ES-I3 (cell line): ENCODE data around the gene PTCSC3.
"Not testable (repeated sequence)": the region's sequence is repeated elsewhere in the genome, so short reads cannot be mapped to it uniquely, and the experiment has no call there.

Experiments used
- H3K36me3 ChIP-seq: 2 replicates; pipeline ENCODE4 v1.6.1; 2013; ENCODE audit warnings: mild to moderate bottlenecking, low read length, control low read depth, moderate library complexity; ENCODE audit not compliant: insufficient read depth
- H3K4me1 ChIP-seq: 2 replicates; pipeline ENCODE4 v1.6.1; 2013; ENCODE audit warnings: mild to moderate bottlenecking, control low read depth, low read length; ENCODE audit not compliant: insufficient read depth
- H3K9ac ChIP-seq: 2 replicates; pipeline ENCODE4 v1.6.1; 2013; ENCODE audit warnings: low read depth, mild to moderate bottlenecking, low read length, moderate library complexity
- H3K9me3 ChIP-seq: 2 replicates; pipeline ENCODE4 v1.6.1; 2013; ENCODE audit warnings: mild to moderate bottlenecking, low read length, moderate library complexity; ENCODE audit not compliant: control insufficient read depth, insufficient read depth

Gene PTCSC3

DNA sequence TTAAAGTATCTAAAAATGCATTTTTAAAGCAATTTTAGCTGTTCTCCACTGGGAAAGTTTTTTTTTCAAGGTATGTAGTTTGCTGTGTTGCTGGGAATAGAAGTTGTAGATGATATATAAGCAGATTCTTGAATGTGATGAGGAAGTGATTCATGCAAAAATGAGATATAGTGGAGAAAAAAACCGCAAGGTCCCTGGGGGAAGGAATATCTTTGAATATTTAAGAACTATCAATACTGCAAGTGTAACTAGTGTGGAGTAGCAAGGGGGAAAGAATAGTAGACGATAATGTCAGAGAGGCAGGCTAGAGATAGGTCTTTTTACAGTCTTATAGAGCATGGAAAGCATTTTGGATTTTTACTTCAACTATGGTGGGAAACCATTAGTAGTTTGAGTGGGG lies 42.5 kb downstream of the PTCSC3 start:
- Histone ChIP-seq H3K9me3 (no peaks in the 10 kb centered on the region), H3K4me1 (no peaks in the 10 kb centered on the region), H3K9ac (no peak overlapping the region), H3K36me3 (no peaks in the 10 kb centered on the region)

GRCh38 chr14:36132826-36133225 lies 43.7 kb downstream of the PTCSC3 start:
- Histone ChIP-seq H3K36me3 (no peaks in the 10 kb centered on the region), H3K9me3 (no peaks in the 10 kb centered on the region), H3K9ac (no peak overlapping the region), H3K4me1 (peaks cover 5% of the 10 kb centered on the region; the same call in 1 of the 2 replicates)

DNA sequence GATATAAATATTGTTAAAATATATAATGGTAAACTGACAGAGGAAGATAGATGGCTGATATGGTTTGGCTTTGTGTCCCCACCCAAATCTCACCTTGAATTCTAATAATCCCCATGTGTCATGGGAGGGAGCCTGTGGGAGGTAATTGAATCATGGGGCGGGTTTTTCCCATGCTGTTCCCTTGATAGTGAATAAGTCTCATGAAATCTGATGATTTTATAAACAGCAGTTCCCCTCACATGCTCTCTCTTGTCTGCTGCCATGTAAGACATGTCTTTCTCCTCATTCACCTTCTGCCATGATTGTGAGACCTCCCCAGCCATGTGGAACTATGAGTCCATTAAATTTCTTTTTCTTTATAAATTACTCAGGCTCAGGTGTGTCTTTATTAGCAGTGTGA lies 46.3 kb downstream of the PTCSC3 start:
- no peak overlapping the region for H3K9ac ChIP-seq

GRCh38 chr14:36129181-36129580 lies 47.3 kb downstream of the PTCSC3 start:
- no peak overlapping the region for H3K9ac ChIP-seq
- H3K36me3 ChIP-seq: no peaks in the 10 kb centered on the region
- peaks cover 5% of the 10 kb centered on the region; the same call in 1 of the 2 replicates for H3K4me1 ChIP-seq
- H3K9me3 ChIP-seq: no peaks in the 10 kb centered on the region

More for the DNA sequence above, 46.3 kb downstream of the PTCSC3 start:
- Histone ChIP-seq H3K4me1 (peaks cover 5% of the 10 kb centered on the region; the same call in 1 of the 2 replicates), H3K9me3 (no peaks in the 10 kb centered on the region), H3K36me3 (no peaks in the 10 kb centered on the region)

GRCh38 chr14:36113341-36113740 lies 63.2 kb downstream of the PTCSC3 start:
- Histone ChIP-seq H3K9ac (no peak overlapping the region), H3K36me3 (no peaks in the 10 kb centered on the region), H3K9me3 (no peaks in the 10 kb centered on the region), H3K4me1 (no peaks in the 10 kb centered on the region)

DNA sequence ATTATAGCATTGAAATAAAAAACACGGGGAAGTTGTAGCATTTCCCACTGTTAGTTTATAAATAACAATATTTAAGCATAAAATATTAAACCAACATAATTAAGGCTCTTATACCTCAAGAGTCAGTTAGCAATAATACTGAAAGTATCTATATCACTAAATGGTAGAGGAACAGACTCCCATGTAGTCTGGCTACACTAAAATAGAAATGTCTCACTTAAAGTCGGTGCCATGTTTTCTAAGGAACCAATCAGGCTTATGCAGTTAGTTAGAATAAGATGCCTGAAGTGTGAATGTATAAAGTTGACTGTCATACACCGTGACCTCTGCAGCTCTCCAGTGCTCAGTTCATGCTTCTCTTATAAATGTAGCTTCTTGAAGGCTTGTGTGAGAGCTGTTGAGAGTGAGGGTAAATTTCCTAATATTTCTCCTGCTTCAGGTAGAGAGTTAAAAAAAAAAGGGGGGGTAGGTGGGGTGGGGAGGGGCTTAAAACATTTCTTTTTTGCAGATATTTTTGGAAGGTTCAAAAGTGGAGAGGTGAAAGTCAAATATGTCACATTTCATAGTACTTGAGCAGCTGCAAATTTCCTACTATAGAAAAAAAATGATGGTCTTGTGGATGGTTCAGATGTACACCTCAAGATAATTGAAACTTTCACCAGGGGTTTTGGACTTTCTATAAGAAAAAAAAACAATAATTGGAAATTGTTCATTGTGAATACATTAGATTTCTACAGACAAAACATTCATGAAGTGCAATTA lies 64.5 kb downstream of the PTCSC3 start:
- Histone ChIP-seq H3K36me3 (no peaks in the 10 kb centered on the region), H3K4me1 (no peaks in the 10 kb centered on the region), H3K9ac (no peak overlapping the region), H3K9me3 (no peaks in the 10 kb centered on the region)

GRCh38 chr14:36105401-36105800 lies 71.1 kb downstream of the PTCSC3 start:
- Histone ChIP-seq H3K9me3 (no peaks in the 10 kb centered on the region), H3K9ac (no peak overlapping the region), H3K4me1 (no peaks in the 10 kb centered on the region)

DNA sequence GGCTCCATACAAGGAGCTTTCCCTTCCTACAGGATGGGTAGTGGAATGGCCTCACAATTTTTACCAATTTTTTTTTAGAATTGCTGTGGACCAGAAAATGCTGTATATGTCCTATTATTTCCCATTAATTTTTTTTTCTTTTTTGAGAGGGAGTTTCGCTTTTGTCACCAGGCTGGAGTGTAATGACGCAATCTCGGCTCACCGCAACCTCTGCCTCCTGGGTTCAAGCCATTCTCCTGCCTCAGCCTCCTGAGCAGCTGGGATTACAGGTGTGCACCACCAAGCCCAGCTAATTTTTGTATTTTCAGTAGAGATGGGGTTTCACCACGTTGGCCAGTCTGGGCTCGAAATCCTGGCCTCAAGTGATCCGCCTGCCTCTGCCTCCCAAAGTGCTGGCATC lies 72.3 kb downstream of the PTCSC3 start:
- H3K9me3 ChIP-seq, H3K36me3 ChIP-seq, H3K4me1 ChIP-seq, H3K9ac ChIP-seq: not testable (repeated sequence)

More at GRCh38 chr14:36105401-36105800, 71.1 kb downstream of the PTCSC3 start:
- no peaks in the 10 kb centered on the region for H3K36me3 ChIP-seq

DNA sequence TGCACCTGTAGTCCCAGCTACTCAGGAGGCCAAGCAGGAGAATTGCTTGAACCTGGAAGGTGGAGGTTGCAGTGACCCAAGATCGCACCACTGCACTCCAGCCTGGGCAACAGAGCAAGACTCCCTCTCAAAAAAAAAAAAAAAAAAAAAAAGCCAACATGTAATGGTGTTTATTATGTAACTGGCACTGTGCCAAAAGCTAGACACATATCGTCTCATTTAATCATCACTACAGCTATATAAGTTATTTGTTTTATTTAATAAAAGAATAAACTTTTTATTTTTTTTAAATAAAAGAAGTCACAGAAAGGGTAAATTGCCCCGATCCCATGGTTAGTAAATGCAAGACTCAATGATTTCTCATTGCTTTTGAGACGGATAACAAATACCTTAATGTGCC lies 76.9 kb downstream of the PTCSC3 start:
- Histone ChIP-seq H3K4me1 (no peaks in the 10 kb centered on the region), H3K9me3 (no peaks in the 10 kb centered on the region)

GRCh38 chr14:36097356-36097755 lies 79.2 kb downstream of the PTCSC3 start:
- Histone ChIP-seq H3K9me3 (no peaks in the 10 kb centered on the region), H3K36me3 (no peaks in the 10 kb centered on the region), H3K4me1 (no peaks in the 10 kb centered on the region), H3K9ac (no peak overlapping the region)

More for the DNA sequence above, 76.9 kb downstream of the PTCSC3 start:
- no peaks in the 10 kb centered on the region for H3K36me3 ChIP-seq
- H3K9ac ChIP-seq: no peak overlapping the region

DNA sequence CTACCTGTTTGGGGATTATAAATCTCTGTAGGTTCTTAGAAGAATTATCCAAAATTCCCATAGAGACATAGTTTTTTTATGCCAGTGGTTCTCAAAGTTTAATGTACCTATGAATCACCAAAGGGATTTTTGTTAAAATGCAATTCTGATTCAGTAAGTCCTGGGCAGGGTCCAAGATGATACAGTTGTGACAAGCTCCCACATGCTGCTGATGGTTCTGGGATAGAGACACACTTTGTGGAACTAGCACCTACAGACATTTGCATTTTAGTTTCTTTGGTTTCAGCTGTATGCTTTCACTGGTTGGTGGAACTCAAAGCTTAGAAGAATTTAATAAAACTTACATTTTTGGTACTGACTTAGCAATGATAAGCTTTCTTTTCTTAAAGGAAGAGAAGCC lies 80.4 kb downstream of the PTCSC3 start:
- no peaks in the 10 kb centered on the region for H3K36me3 ChIP-seq
- no peak overlapping the region for H3K9ac ChIP-seq
- no peaks in the 10 kb centered on the region; the same call in 1 of the 2 replicates for H3K4me1 ChIP-seq
- no peaks in the 10 kb centered on the region for H3K9me3 ChIP-seq

DNA sequence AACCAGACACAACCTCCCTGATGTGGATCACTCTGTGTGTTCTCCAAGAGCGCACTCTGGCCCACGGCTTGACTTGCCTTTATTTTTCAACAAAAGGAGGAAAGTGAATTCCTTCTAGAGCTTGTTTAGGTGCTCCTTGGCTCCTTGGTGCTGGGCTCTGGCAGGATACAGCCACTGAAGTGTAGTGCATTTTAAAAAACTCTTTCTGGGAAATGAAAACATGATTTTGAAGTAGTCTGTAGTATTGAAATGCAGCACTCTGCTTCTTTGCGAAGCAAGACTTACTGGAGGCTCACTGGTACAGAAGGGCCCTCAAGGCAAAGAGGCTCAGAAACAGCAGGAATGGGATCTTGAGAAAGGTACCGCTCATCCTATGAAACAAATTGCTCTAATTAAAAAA lies 81.6 kb downstream of the PTCSC3 start:
- Histone ChIP-seq H3K36me3 (no peaks in the 10 kb centered on the region), H3K4me1 (no peaks in the 10 kb centered on the region; the same call in 1 of the 2 replicates), H3K9me3 (no peaks in the 10 kb centered on the region), H3K9ac (no peak overlapping the region)

GRCh38 chr14:36091096-36091495 lies 85.4 kb downstream of the PTCSC3 start:
- no peaks in the 10 kb centered on the region; the same call in 1 of the 2 replicates for H3K4me1 ChIP-seq
- no peaks in the 10 kb centered on the region for H3K9me3 ChIP-seq
- H3K36me3 ChIP-seq: no peaks in the 10 kb centered on the region
- H3K9ac ChIP-seq: no peak overlapping the region

- no peaks in the 10 kb centered on the region for H3K9me3 ChIP-seq
- H3K36me3 ChIP-seq: no peaks in the 10 kb centered on the region
- H3K9ac ChIP-seq: no peak overlapping the region
- H3K4me1 ChIP-seq: no peaks in the 10 kb centered on the region; the same call in 1 of the 2 replicates
These were observed 89.1 kb downstream of the PTCSC3 start for GRCh38 chr14:36087411-36087810.

GRCh38 chr14:36086629-36087395 lies 89.7 kb downstream of the PTCSC3 start:
- Histone ChIP-seq H3K9me3 (no peaks in the 10 kb centered on the region), H3K4me1 (no peaks in the 10 kb centered on the region; the same call in 1 of the 2 replicates), H3K36me3 (no peaks in the 10 kb centered on the region), H3K9ac (no peak overlapping the region)
